K562 (cell line): ENCODE measurements around the gene STOM. TPM values are rescaled to one million over a fixed set of nuclear protein-coding genes. Genes with fewer than 3 reads are reported as not detected.

Experiments used
- ATAC-seq: fragments of 200-7000 bp; cut with Tn5 transposase; 3 replicates; pipeline ENCODE4 v1.9.1; 2020; ENCODE audit warnings: moderate library complexity
- BruUV-seq: library from RNA; stranded (reverse); fragments of 400-500 nt; replicated peaks from 2 replicates; lab custom pipeline; 2021; lab: Mats Ljungman, UMichigan
- CTCF ChIA-PET: fragments of 300-600 bp; formaldehyde crosslinking; extraction: SDS; loops from one replicate; lab custom pipeline; 2021; ENCODE audit warnings: low intra/inter-chr PET ratio; lab: Yijun Ruan, JAX
- POLR2A ChIA-PET: fragments of 300-600, 350-650 bp; sonication (Branson Sonifier 250); formaldehyde crosslinking; extraction: SDS; loops from one replicate; lab custom pipeline; 2021; ENCODE audit warnings: antibody characterized with exemption, inconsistent platforms; lab: Yijun Ruan, JAX
- DNase-seq, 4 experiments: peaks; one replicate each; pipeline versions ENCODE4 v3.0.0 to v3.0.0-alpha.2; 2011 to 2018; ENCODE audit warnings: low spot score in 3 of 4, mixed read lengths in 3 of 4; ENCODE audit errors: extremely low read depth in 1 of 4
- FAIRE-seq: peaks from 2 replicates; lab custom pipeline; 2011; peaks lifted over from hg19 to GRCh38; lab: Jason Lieb, UNC
- H2AFZ ChIP-seq: 2 replicates; pipeline ENCODE4 v1.6.0; 2011; ENCODE audit warnings: low read depth, low read length, control low read depth, inconsistent platforms
- H3K27ac ChIP-seq: fragments of 200-600 bp; 3 replicates; pipeline ENCODE4 v1.8.0; 2011; ENCODE audit warnings: low read depth, mild to moderate bottlenecking, control low read depth, inconsistent platforms, low read length, moderate library complexity, mixed read lengths; ENCODE audit errors: extremely low read depth
- H3K27me3 ChIP-seq, 2 experiments: fragments of 300-600 bp in 1 of 2; 2 replicates in 1 of 2; 3 replicates in 1 of 2; pipeline versions ENCODE4 v1.6.0 to v1.8.0; 2011; ENCODE audit warnings: inconsistent platforms in 2 of 2, low read length in 2 of 2, mild to moderate bottlenecking in 1 of 2, mixed read lengths in 1 of 2, moderate library complexity in 1 of 2; ENCODE audit not compliant: control insufficient read depth in 2 of 2, insufficient read depth in 2 of 2
- H3K36me3 ChIP-seq: fragments of 300-600 bp; 3 replicates; pipeline ENCODE4 v1.8.0; 2011; ENCODE audit warnings: mild to moderate bottlenecking, low read length, inconsistent platforms; ENCODE audit not compliant: control insufficient read depth, insufficient read depth
- H3K4me1 ChIP-seq, 2 experiments: fragments of 200-600 bp in 1 of 2; replicated peaks in 1 of 2; 2 replicates in 1 of 2; 3 replicates in 1 of 2; pipeline versions ENCODE4 v1.5.1 to v1.8.0; 2011; ENCODE audit warnings: inconsistent platforms in 2 of 2, low read length in 2 of 2, mild to moderate bottlenecking in 1 of 2, mixed read lengths in 1 of 2, moderate library complexity in 1 of 2; ENCODE audit not compliant: control insufficient read depth in 2 of 2, insufficient read depth in 2 of 2
- H3K4me2 ChIP-seq: 2 replicates; pipeline ENCODE4 v1.6.1; 2011; ENCODE audit warnings: low read length, control low read depth, inconsistent platforms, mixed read lengths; ENCODE audit not compliant: insufficient read depth
- H3K4me3 ChIP-seq: fragments of 200-600 bp; sonication (generic), shearing (Covaris generic); 2 replicates; pipeline ENCODE4 v1.5.1; 2016; ENCODE audit warnings: control low read depth, inconsistent platforms
- H3K79me2 ChIP-seq: fragments of 200-600 bp; 3 replicates; pipeline ENCODE4 v1.8.0; 2011; ENCODE audit warnings: low read length, inconsistent platforms; ENCODE audit not compliant: control insufficient read depth, insufficient read depth
- H3K9ac ChIP-seq, 2 experiments: 2 replicates each; pipeline versions ENCODE4 v1.6.0 to v1.6.1; 2011; ENCODE audit warnings: low read depth in 2 of 2, low read length in 2 of 2, control low read depth in 1 of 2, inconsistent platforms in 1 of 2, mild to moderate bottlenecking in 1 of 2, mixed read lengths in 1 of 2; ENCODE audit not compliant: insufficient read depth in 1 of 2
- H3K9me1 ChIP-seq: one replicate; pipeline ENCODE4 v1.6.0; 2011; ENCODE audit warnings: inconsistent platforms, mild to moderate bottlenecking, low read length, moderate library complexity; ENCODE audit not compliant: control insufficient read depth, insufficient read depth
- H3K9me3 ChIP-seq: replicated peaks from 2 replicates; pipeline ENCODE4 v1.5.1; 2011; ENCODE audit warnings: low read depth, low read length, inconsistent platforms; ENCODE audit not compliant: control insufficient read depth, insufficient read depth
- H4K20me1 ChIP-seq: replicated peaks from 2 replicates; pipeline ENCODE4 v1.6.1; 2011; ENCODE audit warnings: low read length, inconsistent platforms, mixed read lengths; ENCODE audit not compliant: control insufficient read depth, insufficient read depth
- ESRRB ChIP-seq: fragments of 250-450 bp; sonication (Bioruptor Pico); IDR thresholded peaks from 2 replicates; pipeline ENCODE4 v1.5.0; 2020; ENCODE audit warnings: mild to moderate bottlenecking, moderate library complexity, borderline replicate concordance
- KLF16 ChIP-seq: IDR thresholded peaks from 2 replicates; pipeline ENCODE4 v1.6.1; 2016; ENCODE audit warnings: antibody characterized with exemption
- USF2 ChIP-seq: sonication (generic); formaldehyde crosslinking; IDR thresholded peaks from 2 replicates; pipeline ENCODE4 v1.5.0; 2020; ENCODE audit warnings: missing genetic modification reagents
- XRCC4 ChIP-seq: IDR thresholded peaks from one replicate; pipeline ENCODE4 v1.6.1; 2011; ENCODE audit not compliant: insufficient read depth, insufficient read length; ENCODE audit errors: extremely low read depth
- ZBTB34 ChIP-seq: fragments of 250-450 bp; sonication (Bioruptor Pico); IDR thresholded peaks from 2 replicates; pipeline ENCODE4 v1.8.0; 2021; ENCODE audit warnings: mild to moderate bottlenecking, moderate library complexity
- ZFPM2 ChIP-seq: fragments of 250-450 bp; sonication (Bioruptor Pico); IDR thresholded peaks from 2 replicates; pipeline ENCODE4 v1.5.1; 2022; ENCODE audit warnings: mild to moderate bottlenecking
- ZNF778 ChIP-seq: fragments of 450-650 bp; formaldehyde crosslinking; IDR thresholded peaks from 2 replicates; pipeline ENCODE4 v1.4.0; 2020; ENCODE audit warnings: mild to moderate bottlenecking, moderate library complexity
- in situ Hi-C: fragments of 300-500 bp; cut with MboI; formaldehyde crosslinking; loops from 4 replicates; pipeline ENCODE4 v1.15.0; 2018; ENCODE audit warnings: inconsistent platforms, mixed read lengths
- intact Hi-C: fragments of 100-400 bp; cut with micrococcal nuclease; formaldehyde crosslinking; loops from 2 replicates; pipeline ENCODE4 v1.14.2; 2022
- polyA plus RNA-seq, 8 experiments: library from polyadenylated mRNA; depleted of rRNA in 4 of 8; stranded (reverse) in 5 of 8; unstranded in 3 of 8; fragments of >200 nt; fragmentation: Nextera tagmentation in 2 of 8; fragmentation: Illumina TruSeq in 1 of 8; extraction: Ambion mirVana in 2 of 8; extraction: Trizol in 1 of 8; gene quantifications; 2 replicates each; pipeline versions ENCODE4 v1.2.1 to v1.2.3, GENCODE V29; 2011 to 2014; ENCODE audit warnings: inconsistent platforms in 1 of 8, missing spikeins in 1 of 8
- total RNA-seq, 7 experiments: library from RNA; depleted of rRNA in 6 of 7; stranded (reverse); fragments of >200 nt in 6 of 7; fragmentation: Illumina TruSeq in 2 of 7; extraction: Trizol in 2 of 7; gene quantifications; 2 replicates each; pipeline versions ENCODE4 v1.2.1 to v1.2.3, GENCODE V29; 2011 to 2021; ENCODE audit warnings: low replicate concordance in 1 of 7
- TF ChIP-seq, protein P1 (sequence below): fragments of 450-650 bp; IDR thresholded peaks from 2 replicates; pipeline ENCODE4 v1.6.1; 2016
- TF ChIP-seq, protein P2 (sequence below): fragments of 450-650 bp; IDR thresholded peaks from 2 replicates; pipeline ENCODE4 v1.7.1; 2018; ENCODE audit warnings: mild to moderate bottlenecking, low read depth; ENCODE audit not compliant: partially characterized antibody
- TF ChIP-seq, protein P3 (sequence below): fragments of 150-350 bp; conservative IDR thresholded peaks from 2 replicates; pipeline ENCODE4 v1.6.1; 2014; ENCODE audit warnings: low read length

Gene STOM
- total and polyA plus RNA-seq, 9 of the 15 experiments (the other 6 are each of a cell fraction or from before 2014, with no cell fraction given), result 23.2 to 140 (median 43.9) TPM

DNA sequence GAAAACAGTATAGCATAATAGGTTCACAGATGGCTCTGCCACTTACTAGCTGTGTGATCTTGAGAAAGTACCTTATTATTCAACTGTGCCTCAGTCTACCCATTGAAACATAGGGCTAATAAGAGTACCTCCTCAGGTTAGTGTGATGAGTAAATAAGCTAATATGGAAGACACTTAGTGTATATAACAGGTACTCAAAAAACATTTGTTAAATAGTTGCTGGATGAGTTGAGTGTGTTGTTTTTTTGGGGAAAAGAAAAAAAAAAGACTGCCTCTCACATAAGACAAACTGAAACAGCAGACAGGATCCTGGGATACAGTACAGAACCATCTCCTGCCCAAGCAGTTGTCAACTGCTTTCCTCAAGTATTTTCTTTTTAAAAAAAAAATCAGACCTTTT is 5.2 kb downstream of the STOM start:
- Histone ChIP-seq H3K4me2 (no peak overlapping the region), H2AFZ (no peak overlapping the region), H4K20me1 (no peaks in the 10 kb centered on the region), H3K27ac (no peak overlapping the region), H3K9me3 (no peaks in the 10 kb centered on the region), H3K9ac (no peak overlapping the region), H3K27me3 (no peaks in the 10 kb centered on the region)
- CTCF ChIA-PET, result no interaction called here
- in situ Hi-C loops, result no loop called here
- ATAC-seq (no peak), DNase-seq (no peak)
- intact Hi-C loops, result no loop called here
- no TSS peak for BruUV-seq
- POLR2A ChIA-PET, result interaction anchor here (1.3 to 1.7 kb wide), 2 partner anchors 10 to 20 kb away, joined by 5 to 6 read pairs; no protein-coding TSS in a partner anchor
- no peak for TF ChIP-seq KLF16
- TF ChIP-seq ZFPM2 (CRISPR knock-in tag), result no peak
- TF ChIP-seq, protein P1, sequence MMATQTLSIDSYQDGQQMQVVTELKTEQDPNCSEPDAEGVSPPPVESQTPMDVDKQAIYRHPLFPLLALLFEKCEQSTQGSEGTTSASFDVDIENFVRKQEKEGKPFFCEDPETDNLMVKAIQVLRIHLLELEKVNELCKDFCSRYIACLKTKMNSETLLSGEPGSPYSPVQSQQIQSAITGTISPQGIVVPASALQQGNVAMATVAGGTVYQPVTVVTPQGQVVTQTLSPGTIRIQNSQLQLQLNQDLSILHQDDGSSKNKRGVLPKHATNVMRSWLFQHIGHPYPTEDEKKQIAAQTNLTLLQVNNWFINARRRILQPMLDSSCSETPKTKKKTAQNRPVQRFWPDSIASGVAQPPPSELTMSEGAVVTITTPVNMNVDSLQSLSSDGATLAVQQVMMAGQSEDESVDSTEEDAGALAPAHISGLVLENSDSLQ, result no peak
- TF ChIP-seq ZNF778 (CRISPR knock-in tag), result no peak
- TF ChIP-seq, protein P2, sequence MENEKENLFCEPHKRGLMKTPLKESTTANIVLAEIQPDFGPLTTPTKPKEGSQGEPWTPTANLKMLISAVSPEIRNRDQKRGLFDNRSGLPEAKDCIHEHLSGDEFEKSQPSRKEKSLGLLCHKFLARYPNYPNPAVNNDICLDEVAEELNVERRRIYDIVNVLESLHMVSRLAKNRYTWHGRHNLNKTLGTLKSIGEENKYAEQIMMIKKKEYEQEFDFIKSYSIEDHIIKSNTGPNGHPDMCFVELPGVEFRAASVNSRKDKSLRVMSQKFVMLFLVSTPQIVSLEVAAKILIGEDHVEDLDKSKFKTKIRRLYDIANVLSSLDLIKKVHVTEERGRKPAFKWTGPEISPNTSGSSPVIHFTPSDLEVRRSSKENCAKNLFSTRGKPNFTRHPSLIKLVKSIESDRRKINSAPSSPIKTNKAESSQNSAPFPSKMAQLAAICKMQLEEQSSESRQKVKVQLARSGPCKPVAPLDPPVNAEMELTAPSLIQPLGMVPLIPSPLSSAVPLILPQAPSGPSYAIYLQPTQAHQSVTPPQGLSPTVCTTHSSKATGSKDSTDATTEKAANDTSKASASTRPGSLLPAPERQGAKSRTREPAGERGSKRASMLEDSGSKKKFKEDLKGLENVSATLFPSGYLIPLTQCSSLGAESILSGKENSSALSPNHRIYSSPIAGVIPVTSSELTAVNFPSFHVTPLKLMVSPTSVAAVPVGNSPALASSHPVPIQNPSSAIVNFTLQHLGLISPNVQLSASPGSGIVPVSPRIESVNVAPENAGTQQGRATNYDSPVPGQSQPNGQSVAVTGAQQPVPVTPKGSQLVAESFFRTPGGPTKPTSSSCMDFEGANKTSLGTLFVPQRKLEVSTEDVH, result no peak
- TF ChIP-seq XRCC4, result no peak
- TF ChIP-seq ESRRB (CRISPR knock-in tag), result no peak
- no peak for TF ChIP-seq ZBTB34 (CRISPR knock-in tag)
- TF ChIP-seq USF2 (CRISPR knock-in tag), result no peak
- TF ChIP-seq, protein P3, sequence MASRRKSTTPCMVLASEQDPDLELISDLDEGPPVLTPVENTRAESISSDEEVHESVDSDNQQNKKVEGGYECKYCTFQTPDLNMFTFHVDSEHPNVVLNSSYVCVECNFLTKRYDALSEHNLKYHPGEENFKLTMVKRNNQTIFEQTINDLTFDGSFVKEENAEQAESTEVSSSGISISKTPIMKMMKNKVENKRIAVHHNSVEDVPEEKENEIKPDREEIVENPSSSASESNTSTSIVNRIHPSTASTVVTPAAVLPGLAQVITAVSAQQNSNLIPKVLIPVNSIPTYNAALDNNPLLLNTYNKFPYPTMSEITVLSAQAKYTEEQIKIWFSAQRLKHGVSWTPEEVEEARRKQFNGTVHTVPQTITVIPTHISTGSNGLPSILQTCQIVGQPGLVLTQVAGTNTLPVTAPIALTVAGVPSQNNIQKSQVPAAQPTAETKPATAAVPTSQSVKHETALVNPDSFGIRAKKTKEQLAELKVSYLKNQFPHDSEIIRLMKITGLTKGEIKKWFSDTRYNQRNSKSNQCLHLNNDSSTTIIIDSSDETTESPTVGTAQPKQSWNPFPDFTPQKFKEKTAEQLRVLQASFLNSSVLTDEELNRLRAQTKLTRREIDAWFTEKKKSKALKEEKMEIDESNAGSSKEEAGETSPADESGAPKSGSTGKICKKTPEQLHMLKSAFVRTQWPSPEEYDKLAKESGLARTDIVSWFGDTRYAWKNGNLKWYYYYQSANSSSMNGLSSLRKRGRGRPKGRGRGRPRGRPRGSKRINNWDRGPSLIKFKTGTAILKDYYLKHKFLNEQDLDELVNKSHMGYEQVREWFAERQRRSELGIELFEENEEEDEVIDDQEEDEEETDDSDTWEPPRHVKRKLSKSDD, result no peak
- TF ChIP-seq, all 486 proteins: peak for 0
- Histone ChIP-seq H3K36me3 (peaks cover 7% of the 10 kb centered on the region; the same call in 1 of the 3 replicates), H3K9me1 (no peaks in the 10 kb centered on the region), H3K79me2 (peaks cover 47% of the 10 kb centered on the region), H3K4me1 (peaks cover 9 to 12% of the 10 kb centered on the region in 2 experiments), H3K4me3 (no peak overlapping the region)
- FAIRE-seq, result no peak
